Uterus (tissue), 2 donors: ENCODE results near the gene GNAO1.

Source experiments
- POLR2A ChIP-seq, 2 donors: fragments of 450-650 bp; IDR thresholded peaks; one replicate each; pipeline ENCODE4 v1.6.1; 2016; ENCODE audit warnings: antibody characterized with exemption in 2 of 2, mild to moderate bottlenecking in 1 of 2, moderate library complexity in 1 of 2
- TF ChIP-seq, protein P1 (sequence below), 4 experiments: fragments of 200-600 bp in 2 of 4; fragments of 450-650 bp in 2 of 4; sonication (generic) in 2 of 4; IDR thresholded peaks; one replicate each; pipeline ENCODE4 v1.5.1; 2016 to 2019; ENCODE audit warnings: antibody characterized with exemption in 4 of 4, mild to moderate bottlenecking in 2 of 4, moderate library complexity in 1 of 4

GRCh38 chr16:56336071-56336688 is 144.9 kb downstream of the GNAO1 start:
- TF ChIP-seq, protein P1, sequence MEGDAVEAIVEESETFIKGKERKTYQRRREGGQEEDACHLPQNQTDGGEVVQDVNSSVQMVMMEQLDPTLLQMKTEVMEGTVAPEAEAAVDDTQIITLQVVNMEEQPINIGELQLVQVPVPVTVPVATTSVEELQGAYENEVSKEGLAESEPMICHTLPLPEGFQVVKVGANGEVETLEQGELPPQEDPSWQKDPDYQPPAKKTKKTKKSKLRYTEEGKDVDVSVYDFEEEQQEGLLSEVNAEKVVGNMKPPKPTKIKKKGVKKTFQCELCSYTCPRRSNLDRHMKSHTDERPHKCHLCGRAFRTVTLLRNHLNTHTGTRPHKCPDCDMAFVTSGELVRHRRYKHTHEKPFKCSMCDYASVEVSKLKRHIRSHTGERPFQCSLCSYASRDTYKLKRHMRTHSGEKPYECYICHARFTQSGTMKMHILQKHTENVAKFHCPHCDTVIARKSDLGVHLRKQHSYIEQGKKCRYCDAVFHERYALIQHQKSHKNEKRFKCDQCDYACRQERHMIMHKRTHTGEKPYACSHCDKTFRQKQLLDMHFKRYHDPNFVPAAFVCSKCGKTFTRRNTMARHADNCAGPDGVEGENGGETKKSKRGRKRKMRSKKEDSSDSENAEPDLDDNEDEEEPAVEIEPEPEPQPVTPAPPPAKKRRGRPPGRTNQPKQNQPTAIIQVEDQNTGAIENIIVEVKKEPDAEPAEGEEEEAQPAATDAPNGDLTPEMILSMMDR (IDR thresholded peaks at IDR 0.05): no peak
- no peak for TF ChIP-seq POLR2A (IDR thresholded peaks at IDR 0.05)
